Measurements from ENCODE around the gene TMEM26.

DNA sequence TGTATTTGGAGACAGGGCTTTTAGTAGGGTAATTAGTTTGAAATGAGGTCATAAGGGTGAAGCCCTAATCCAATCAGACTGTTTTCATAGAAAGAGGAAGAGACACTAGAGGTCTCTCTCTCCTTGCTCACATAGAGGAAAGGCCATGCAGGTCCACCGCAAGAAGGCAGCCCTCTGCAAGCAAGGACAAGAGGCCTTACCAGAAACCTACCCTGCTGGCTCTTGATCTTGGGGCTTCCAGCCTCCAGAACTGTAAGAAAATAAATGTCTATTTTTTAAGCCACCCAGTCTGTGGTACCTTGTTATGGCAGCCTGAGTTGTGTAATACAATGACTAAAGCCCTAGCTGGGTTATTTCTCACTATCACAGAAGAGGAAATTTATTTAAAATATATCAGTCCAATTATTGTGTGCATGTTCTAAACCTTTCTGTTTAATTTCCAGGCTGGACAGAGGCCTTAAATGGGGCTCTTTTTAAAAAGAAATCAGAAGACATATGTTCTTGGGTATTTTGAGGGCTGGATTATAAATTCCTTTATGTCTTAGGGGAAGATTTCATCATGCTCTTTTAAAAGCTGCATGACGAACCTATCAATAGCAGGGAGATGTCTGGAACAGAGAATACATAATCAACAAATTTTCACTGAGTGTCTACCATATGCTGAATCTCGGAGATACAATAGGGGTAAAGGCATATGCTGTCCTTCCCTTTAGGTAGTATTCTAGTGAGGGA, 12.9 kb upstream of the TMEM26 start:
- TF ChIP-seq POLR2A (IDR thresholded peaks at IDR 0.05) = no peak
- no peak for TF ChIP-seq POLR2AphosphoS5 (IDR thresholded peaks at IDR 0.05)
- TF ChIP-seq, protein P1, sequence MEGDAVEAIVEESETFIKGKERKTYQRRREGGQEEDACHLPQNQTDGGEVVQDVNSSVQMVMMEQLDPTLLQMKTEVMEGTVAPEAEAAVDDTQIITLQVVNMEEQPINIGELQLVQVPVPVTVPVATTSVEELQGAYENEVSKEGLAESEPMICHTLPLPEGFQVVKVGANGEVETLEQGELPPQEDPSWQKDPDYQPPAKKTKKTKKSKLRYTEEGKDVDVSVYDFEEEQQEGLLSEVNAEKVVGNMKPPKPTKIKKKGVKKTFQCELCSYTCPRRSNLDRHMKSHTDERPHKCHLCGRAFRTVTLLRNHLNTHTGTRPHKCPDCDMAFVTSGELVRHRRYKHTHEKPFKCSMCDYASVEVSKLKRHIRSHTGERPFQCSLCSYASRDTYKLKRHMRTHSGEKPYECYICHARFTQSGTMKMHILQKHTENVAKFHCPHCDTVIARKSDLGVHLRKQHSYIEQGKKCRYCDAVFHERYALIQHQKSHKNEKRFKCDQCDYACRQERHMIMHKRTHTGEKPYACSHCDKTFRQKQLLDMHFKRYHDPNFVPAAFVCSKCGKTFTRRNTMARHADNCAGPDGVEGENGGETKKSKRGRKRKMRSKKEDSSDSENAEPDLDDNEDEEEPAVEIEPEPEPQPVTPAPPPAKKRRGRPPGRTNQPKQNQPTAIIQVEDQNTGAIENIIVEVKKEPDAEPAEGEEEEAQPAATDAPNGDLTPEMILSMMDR (IDR thresholded peaks at IDR 0.05) = no peak

Data from stomach (tissue), 4 donors.